PC-3 (cell line): ENCODE measurements around the gene MID1IP1. TPM values are rescaled to one million over a fixed set of nuclear protein-coding genes. Genes with fewer than 3 reads are reported as not detected.

Experiments used
- total RNA-seq: library from RNA; depleted of rRNA; stranded (reverse); fragments of >200 nt; gene quantifications from 2 replicates; pipeline ENCODE4 v1.2.3, GENCODE V29; 2014; rRNA removed

The MID1IP1 gene
- total RNA-seq, 1 experiment from 2014 or later = 122 TPM

Other genes starting within 250 kb of the MID1IP1 start
- not detected in 2 replicates for gene TSPAN7, start 239.9 kb upstream of the MID1IP1 start, total RNA-seq